Spleen (tissue), 11 donors: ENCODE measurements around the gene GPHB5. TPM values are rescaled to one million over a fixed set of nuclear protein-coding genes. Genes with fewer than 3 reads are reported as not detected.
A peak's percentile ranks its signal among the peaks of the same experiment; 100 is the strongest.
"Not testable (repeated sequence)": the region's sequence is repeated elsewhere in the genome, so short reads cannot be mapped to it uniquely, and the experiment has no call there.

Experiments
- DNase-seq: peaks from one replicate; pipeline ENCODE4 v3.0.0-alpha.2; 2020
- H3K27ac ChIP-seq, 8 donors: fragments of 200-600 bp; sonication (generic) in 7 of 8; 1 replicate in 4 of 8; 2 replicates in 4 of 8; pipeline versions ENCODE4 v1.5.0 to v1.8.0; 2016 to 2021; ENCODE audit warnings: inconsistent platforms in 4 of 8, mild to moderate bottlenecking in 4 of 8, moderate library complexity in 1 of 8
- H3K27me3 ChIP-seq, 7 donors: fragments of 200-600 bp; sonication (generic) in 6 of 7; replicated peaks in 1 of 7; 1 replicate in 4 of 7; 2 replicates in 3 of 7; pipeline versions ENCODE4 v1.5.0 to v1.8.0; 2016 to 2021; ENCODE audit warnings: inconsistent platforms in 3 of 7, mild to moderate bottlenecking in 1 of 7
- H3K36me3 ChIP-seq, 6 donors: fragments of 200-600 bp; sonication (generic) in 5 of 6; 1 replicate in 4 of 6; 2 replicates in 2 of 6; pipeline versions ENCODE4 v1.5.0 to v1.8.0; 2016 to 2021; ENCODE audit warnings: inconsistent platforms in 2 of 6
- H3K4me1 ChIP-seq, 6 donors: fragments of 200-600 bp; sonication (generic) in 5 of 6; 1 replicate in 3 of 6; 2 replicates in 3 of 6; pipeline versions ENCODE4 v1.5.0 to v1.8.0; 2016 to 2021; ENCODE audit warnings: inconsistent platforms in 3 of 6
- H3K4me3 ChIP-seq, 8 donors: fragments of 200-600 bp; sonication (generic) in 7 of 8; 1 replicate in 4 of 8; 2 replicates in 4 of 8; pipeline versions ENCODE4 v1.5.0 to v1.8.0; 2016 to 2021; ENCODE audit warnings: inconsistent platforms in 4 of 8, mild to moderate bottlenecking in 4 of 8, moderate library complexity in 2 of 8
- H3K9me3 ChIP-seq, 8 donors: fragments of 200-600 bp; sonication (generic) in 7 of 8; 1 replicate in 4 of 8; 2 replicates in 4 of 8; pipeline versions ENCODE4 v1.5.0 to v1.8.0; 2016 to 2021; ENCODE audit warnings: inconsistent platforms in 4 of 8
- CTCF ChIP-seq, 11 experiments: fragments of 200-600 bp in 7 of 11; fragments of 450-650 bp in 4 of 11; sonication (generic) in 4 of 11; IDR thresholded peaks in 8 of 11; conservative IDR thresholded peaks in 3 of 11; 1 replicate in 7 of 11; 2 replicates in 4 of 11; pipeline versions ENCODE4 v1.4.0 to v1.8.0; 2016 to 2021; ENCODE audit warnings: antibody characterized with exemption in 11 of 11, inconsistent platforms in 4 of 11, mild to moderate bottlenecking in 1 of 11
- POLR2A ChIP-seq, 3 donors: fragments of 450-650 bp; IDR thresholded peaks; one replicate each; pipeline ENCODE4 v1.5.1; 2017; ENCODE audit warnings: antibody characterized with exemption in 3 of 3, mild to moderate bottlenecking in 1 of 3
- POLR2AphosphoS5 ChIP-seq, 3 donors: sonication (generic); formaldehyde crosslinking; IDR thresholded peaks; one replicate each; pipeline ENCODE4 v1.5.1; 2017; ENCODE audit warnings: antibody characterized with exemption in 3 of 3
- WGBS, 5 donors: extraction: QIAGEN DNeasy Blood & Tissue Kit in 3 of 5; methylation state at CpG; one replicate each; pipeline versions ENCODE4 v1.1.5 to v1.1.7; 2013 to 2018; 5-methylcytosine and 5-hydroxymethylcytosine counted together
- intact Hi-C: fragments of 100-400 bp; cut with DNase I; formaldehyde crosslinking; loops from one replicate; pipeline ENCODE4 v1.15.0; 2023; ENCODE audit warnings: low total_unique reads
- polyA plus RNA-seq, 3 donors: library from polyadenylated mRNA; stranded (reverse); fragments of 200-250 nt; gene quantifications; one replicate each; pipeline ENCODE4 v1.2.1, GENCODE V29; 2013
- total RNA-seq, 7 donors: library from RNA; depleted of rRNA in 3 of 7; stranded (reverse); fragments of >200 nt in 3 of 7; fragmentation: NEBNext Ultra II Directional in 4 of 7; extraction: Animal tissue kit (Norgen Biotek cat#: 25700) in 4 of 7; gene quantifications; one replicate each; pipeline versions ENCODE4 v1.1.0 to v1.2.1, GENCODE V29; 2016 to 2021
- donor health status: healthy with polysubstance abuse.
- donor health status: DM: no; HTN: no; CAD: no; lungs with moderate emphysema.
- donor health status: DM: no; HTN: no; CAD: no.
- donor health status: Bipolar disorder and iron deficiency.
- donor health status: healthy.
- donor health status: DM: no; HTN: no; CAD: no.
- donor health status: DM: yes; HTN: yes; CAD: no.

Gene GPHB5
- total and polyA plus RNA-seq, 10 donors: not detected

DNA sequence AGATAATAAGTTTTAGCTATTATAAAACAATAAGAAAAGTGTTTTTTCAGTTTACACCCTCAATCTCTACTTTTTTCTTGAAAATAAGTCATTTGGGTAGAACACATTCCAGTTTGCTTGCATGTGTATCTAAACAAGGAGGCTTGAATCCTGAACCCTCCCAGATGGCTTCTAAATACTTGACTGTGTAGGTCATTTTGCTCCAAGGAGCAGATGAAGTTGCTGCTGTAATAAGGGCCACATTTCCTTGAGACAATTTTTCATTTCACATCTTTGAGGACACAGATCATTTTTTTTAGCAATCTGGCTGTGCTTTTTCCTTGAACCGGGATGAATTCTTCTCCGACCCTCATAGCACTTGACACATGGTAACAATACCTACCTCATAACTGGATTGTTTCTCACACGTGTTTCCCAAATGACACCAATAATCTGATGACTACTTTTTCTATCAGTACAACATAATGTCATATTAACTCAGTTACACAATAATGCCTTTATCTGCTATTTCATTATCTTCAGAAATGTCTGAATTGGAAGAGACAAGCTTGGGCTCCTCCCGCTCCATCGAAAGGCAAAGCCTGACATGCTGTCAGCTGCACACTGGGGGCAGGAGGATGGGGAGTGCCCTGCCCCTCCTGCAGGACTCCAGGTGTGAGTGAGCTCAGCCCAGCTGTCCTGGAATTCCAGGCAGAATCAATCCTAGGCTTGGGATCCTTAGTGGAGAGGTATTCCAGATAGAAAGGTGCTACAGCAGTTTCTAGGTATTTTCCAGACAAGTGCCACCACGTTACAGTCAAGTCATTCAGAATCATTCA is 30.9 kb downstream of the GPHB5 start:
- Histone ChIP-seq H3K4me1 (no peaks in the 10 kb centered on the region), H3K27ac (no peak overlapping the region), H3K27me3 (peaks cover 0 to 10% (median 0%) of the 10 kb centered on the region in 7 donors), H3K9me3 (no peaks in the 10 kb centered on the region), H3K36me3 (peaks cover 0 to 10% (median 0%) of the 10 kb centered on the region in 6 donors), H3K4me3 (no peak overlapping the region)
- intact Hi-C loops: no loop called here
- 79 to 91% (median 90%) methylated on average over 6 of the region's 6 CpGs for WGBS, 5 donors
- TF ChIP-seq CTCF (IDR thresholded peaks at IDR 0.05 in 8 of 11, conservative IDR thresholded peaks at IDR 0.05 in 3 of 11) (no peak), POLR2AphosphoS5 (IDR thresholded peaks at IDR 0.05) (no peak)
- no peak for DNase-seq

DNA sequence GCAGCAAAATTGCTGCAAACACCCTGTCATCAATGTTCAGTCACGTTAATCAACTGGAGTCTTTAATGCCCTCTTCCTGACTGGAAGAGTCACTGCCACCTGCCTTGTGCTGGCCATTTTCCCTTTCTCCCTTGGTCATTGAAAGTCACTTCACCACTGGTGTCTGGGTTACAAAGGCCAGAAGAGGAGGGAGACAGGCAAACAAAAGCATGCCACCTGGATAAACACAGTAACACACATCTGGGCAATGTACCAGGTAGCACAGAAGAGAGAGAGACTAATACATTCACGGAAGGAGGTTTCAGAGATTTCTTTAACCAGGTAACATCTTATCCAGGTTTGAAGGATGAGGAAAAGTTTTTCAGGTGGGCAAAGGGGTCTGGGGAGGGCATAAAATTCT is 32.7 kb downstream of the GPHB5 start:
- no peak overlapping the region for H3K4me3 ChIP-seq
- no peak overlapping the region for H3K27ac ChIP-seq
- 81 to 93% (median 88%) methylated on average over 2 of the region's 2 CpGs for WGBS, 5 donors
- no peaks in the 10 kb centered on the region for H3K9me3 ChIP-seq
- intact Hi-C loops: no loop called here
- no peak for TF ChIP-seq POLR2A (IDR thresholded peaks at IDR 0.05)
- no peak for TF ChIP-seq CTCF (IDR thresholded peaks at IDR 0.05 in 8 of 11, conservative IDR thresholded peaks at IDR 0.05 in 3 of 11)
- H3K36me3 ChIP-seq: peaks cover 0 to 6% (median 0%) of the 10 kb centered on the region in 6 donors
- H3K4me1 ChIP-seq: no peaks in the 10 kb centered on the region
- no peak for DNase-seq
- peaks cover 0 to 10% (median 0%) of the 10 kb centered on the region in 7 donors for H3K27me3 ChIP-seq

DNA sequence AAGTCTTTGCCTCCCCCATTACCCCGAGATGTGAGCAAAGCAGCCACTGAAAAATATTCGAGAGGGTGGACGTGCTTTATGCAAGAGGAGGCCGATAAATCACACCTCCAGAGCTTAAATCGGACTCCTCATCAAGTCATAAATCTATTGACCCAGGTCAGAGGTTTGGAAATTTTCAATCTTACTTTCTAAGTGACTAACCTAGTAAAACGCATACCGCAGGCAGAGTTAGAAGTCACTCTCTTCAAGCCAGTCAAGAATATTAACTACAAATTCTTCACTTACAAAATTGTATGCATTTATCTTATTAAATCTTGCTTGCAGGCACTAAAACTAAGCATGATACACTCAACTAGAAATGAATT is 34.9 kb downstream of the GPHB5 start:
- no peak for TF ChIP-seq POLR2AphosphoS5 (IDR thresholded peaks at IDR 0.05)
- TF ChIP-seq POLR2A (IDR thresholded peaks at IDR 0.05): no peak
- TF ChIP-seq CTCF (IDR thresholded peaks at IDR 0.05 in 8 of 11, conservative IDR thresholded peaks at IDR 0.05 in 3 of 11): no peak
- Histone ChIP-seq H3K27me3 (peaks cover 0 to 10% (median 0%) of the 10 kb centered on the region in 7 donors), H3K9me3 (no peaks in the 10 kb centered on the region), H3K36me3 (peaks cover 0 to 5% (median 0%) of the 10 kb centered on the region in 6 donors), H3K27ac (no peak overlapping the region), H3K4me1 (no peaks in the 10 kb centered on the region), H3K4me3 (no peak overlapping the region)
- 68 to 90% (median 79%) methylated on average over 7 of the region's 7 CpGs for WGBS, 5 donors
- intact Hi-C loops: no loop called here
- DNase-seq: no peak

GRCh38 chr14:63282997-63283883 is 35.5 kb downstream of the GPHB5 start:
- Histone ChIP-seq H3K27me3 (peaks cover 0 to 10% (median 0%) of the 10 kb centered on the region in 7 donors), H3K36me3 (peaks cover 0 to 3% (median 0%) of the 10 kb centered on the region in 6 donors), H3K4me1 (no peaks in the 10 kb centered on the region), H3K9me3 (no peaks in the 10 kb centered on the region), H3K4me3 (peak overlapping the region in 1 of 8 donors; percentile 35), H3K27ac (no peak overlapping the region)
- no peak for DNase-seq
- 51 to 79% (median 74%) methylated on average over 8 of the region's 8 CpGs for WGBS, 5 donors
- TF ChIP-seq POLR2A (IDR thresholded peaks at IDR 0.05) (no peak), POLR2AphosphoS5 (IDR thresholded peaks at IDR 0.05) (no peak), CTCF (IDR thresholded peaks at IDR 0.05 in 8 of 11, conservative IDR thresholded peaks at IDR 0.05 in 3 of 11) (no peak)
- intact Hi-C loops: no loop called here

DNA sequence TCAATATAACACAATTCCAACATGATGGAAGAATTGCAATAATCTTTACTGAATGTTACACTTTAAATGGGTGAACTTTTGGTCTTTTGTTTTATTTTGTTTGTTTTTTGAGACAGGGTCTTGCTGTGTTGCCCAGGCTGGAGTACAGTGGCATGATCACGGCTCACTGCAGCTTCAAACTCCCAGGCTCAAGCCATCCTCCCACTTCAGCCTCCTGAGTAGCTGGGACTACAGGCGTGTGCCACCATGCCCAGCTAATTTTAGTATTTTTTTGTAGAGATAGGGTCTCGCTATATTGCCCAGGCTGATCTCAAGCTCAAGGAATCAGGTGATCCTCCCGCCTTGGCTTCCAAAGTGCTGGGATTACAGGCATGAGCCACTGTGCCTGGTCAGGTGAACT is 38.8 kb downstream of the GPHB5 start:
- not testable (repeated sequence) for H3K27me3 ChIP-seq, H3K36me3 ChIP-seq, H3K27ac ChIP-seq, H3K4me1 ChIP-seq, H3K4me3 ChIP-seq, H3K9me3 ChIP-seq, DNase-seq
- intact Hi-C loops: loop anchor here (10.0 kb wide), 1 partner anchor 1115 kb away; no protein-coding TSS in a partner anchor
- WGBS, 5 donors: 91 to 95% (median 93%) methylated on average over 4 of the region's 4 CpGs
